DND-41 (cell line): Measurements from ENCODE around the gene PCED1B.

Experiments used
- CTCF ChIP-seq: IDR thresholded peaks from 2 replicates; pipeline ENCODE4 v1.5.1; 2012; ENCODE audit warnings: borderline replicate concordance, low read length, moderate library complexity, mild to moderate bottlenecking; ENCODE audit not compliant: poor library complexity, severe bottlenecking; ENCODE audit errors: extremely low read depth
- EZH2 ChIP-seq: IDR thresholded peaks from 3 replicates; pipeline ENCODE4 v1.6.1; 2012; ENCODE audit warnings: borderline replicate concordance, low read depth, mild to moderate bottlenecking, moderate library complexity, low read length, inconsistent platforms; ENCODE audit not compliant: severe bottlenecking

DNA sequence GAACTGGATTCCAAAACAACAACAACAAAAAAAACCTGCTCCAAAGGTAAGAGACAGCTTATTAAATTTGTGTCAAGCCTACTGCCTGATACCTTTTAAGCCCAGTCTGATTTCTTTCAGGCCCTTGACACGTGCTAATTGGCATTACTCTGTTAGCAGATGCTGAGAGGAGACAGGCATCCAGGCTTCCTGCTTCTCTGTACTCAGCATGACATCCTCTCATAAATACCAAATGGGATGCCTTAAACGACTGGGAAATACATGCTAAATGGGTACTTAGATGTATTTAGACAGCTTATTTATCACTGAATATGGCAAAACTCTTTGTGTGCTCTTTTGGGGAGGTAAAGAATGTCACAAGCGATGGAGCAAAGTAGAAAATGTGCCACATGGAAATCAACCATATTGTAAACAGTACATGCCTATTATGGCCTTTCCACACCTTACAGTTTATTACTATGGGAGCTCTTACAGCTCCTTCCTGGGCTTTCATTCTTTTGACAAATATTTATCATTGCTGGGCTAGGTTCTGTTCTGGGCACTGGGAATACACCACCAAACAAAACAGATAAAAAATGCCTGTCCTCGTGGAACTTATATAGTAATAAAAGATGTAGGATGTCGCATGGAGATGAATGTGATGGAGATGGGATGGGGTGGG, 11.5 kb upstream of the PCED1B start:
- no peak for TF ChIP-seq CTCF
- no peak for TF ChIP-seq EZH2
